GM10266 (cell line): ENCODE measurements around the gene SMIM41.

Source experiments
- DNase-seq: peaks from one replicate; pipeline ENCODE4 v3.0.0; 2012; ENCODE audit errors: extremely low spot score
- CTCF ChIP-seq: IDR thresholded peaks from 2 replicates; pipeline ENCODE4 v1.5.1; 2012; ENCODE audit warnings: mild to moderate bottlenecking, low read depth; ENCODE audit not compliant: control insufficient read depth, insufficient read depth; ENCODE audit errors: missing control alignments

The SMIM41 gene

GRCh38 chr12:52122904-52123303, 43.4 kb downstream of the SMIM41 start:
- peak; percentile 5 for DNase-seq
- TF ChIP-seq CTCF, result no peak

DNA sequence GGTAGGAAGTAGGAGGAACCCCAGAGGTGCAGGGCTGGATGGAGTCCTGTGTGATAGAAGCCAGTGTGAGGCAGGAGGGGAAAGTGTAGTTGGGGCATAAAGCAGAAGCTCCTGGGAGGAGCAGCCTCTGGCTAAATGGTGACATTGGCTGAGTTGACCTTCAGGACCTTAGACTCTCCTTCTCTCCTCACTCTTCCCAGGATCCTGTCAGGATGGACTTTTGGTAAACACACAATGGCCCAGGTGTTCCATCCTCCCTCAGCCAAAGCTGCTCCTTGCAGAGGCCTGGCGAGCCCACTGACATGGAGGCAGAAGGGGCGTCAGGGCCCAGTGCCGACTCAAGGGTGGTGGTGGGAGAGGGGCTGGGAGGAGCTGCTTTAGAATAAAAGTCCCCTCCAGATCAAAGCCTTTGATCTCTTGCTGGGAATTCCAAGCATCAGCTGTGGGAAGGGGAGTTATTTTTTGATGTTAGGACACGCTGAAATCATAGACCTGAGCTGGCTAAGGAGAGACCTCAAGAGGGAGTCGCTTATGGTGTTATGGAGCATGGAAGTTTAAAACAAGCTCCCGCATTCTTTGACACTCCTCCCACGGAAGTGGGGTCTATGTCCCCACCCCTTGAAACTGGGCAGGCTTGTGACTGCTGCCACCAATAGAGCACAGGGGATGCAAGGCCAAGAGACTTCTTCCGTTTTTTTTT, 44.1 kb downstream of the SMIM41 start:
- peak; percentile 42 for DNase-seq
- no peak for TF ChIP-seq CTCF

DNA sequence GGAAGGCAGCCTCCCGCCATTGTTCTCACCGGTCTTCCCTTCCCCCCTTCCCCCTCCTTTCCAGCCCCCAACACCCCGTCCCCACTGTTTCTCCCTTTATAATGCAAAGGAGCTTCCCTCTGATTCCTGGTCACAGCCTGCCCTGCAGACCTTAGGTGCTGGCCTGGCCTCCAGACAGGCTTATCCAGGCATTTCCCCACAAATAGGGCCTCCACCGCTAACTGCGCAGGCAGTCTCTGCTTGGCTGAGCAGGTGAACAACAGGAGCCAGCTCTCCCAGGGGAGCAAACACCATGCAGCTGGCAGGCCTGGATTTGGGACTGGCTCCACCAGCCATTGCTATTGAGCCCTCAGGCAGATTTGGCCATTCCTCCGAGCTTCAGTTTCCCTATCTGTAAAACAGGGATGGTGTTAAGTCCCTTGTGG, 46.0 kb downstream of the SMIM41 start:
- DNase-seq, result peak; percentile 2

GRCh38 chr12:52126050-52126604, 46.6 kb downstream of the SMIM41 start:
- TF ChIP-seq CTCF, result no peak

More for the DNA sequence above, 46.0 kb downstream of the SMIM41 start:
- TF ChIP-seq CTCF, result no peak

GRCh38 chr12:52126605-52127578, 47.4 kb downstream of the SMIM41 start:
- DNase-seq, result no peak
- TF ChIP-seq CTCF, result no peak

More at GRCh38 chr12:52126050-52126604, 46.6 kb downstream of the SMIM41 start:
- peak; percentile 3 for DNase-seq

- no peak for DNase-seq
Measured at GRCh38 chr12:52127683-52128450, 48.4 kb downstream of the SMIM41 start.

More at GRCh38 chr12:52127683-52128450, 48.4 kb downstream of the SMIM41 start:
- TF ChIP-seq CTCF, result no peak
